Measurements from ENCODE around the gene PRKN.

Gene PRKN

DNA sequence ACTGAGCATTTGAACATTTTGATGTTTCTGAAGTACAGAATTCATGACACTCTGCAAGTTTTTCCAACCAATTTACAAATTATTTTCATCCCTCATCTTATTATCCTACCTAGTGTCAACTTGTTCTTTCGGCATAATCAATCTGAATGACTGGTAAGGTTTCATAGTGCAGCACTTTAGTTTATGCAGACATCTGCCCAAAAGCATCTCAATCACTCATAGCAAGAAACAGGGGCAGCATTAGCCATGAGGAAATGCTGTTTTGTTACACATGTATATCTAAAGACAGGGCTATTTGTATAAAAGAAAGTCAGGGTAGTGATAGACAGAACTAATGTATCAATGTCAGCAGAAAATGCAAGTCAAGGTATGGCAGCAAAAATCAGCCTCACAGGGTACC, 1075.6 kb downstream of the PRKN start:
- H3K4me1 ChIP-seq (ENCODE audit: control insufficient read depth, insufficient read depth, low read length, poor library complexity, severe bottlenecking) = no peaks in the 10 kb centered on the region
- H3K9me3 ChIP-seq (ENCODE audit: control insufficient read depth, low read length) = no peaks in the 10 kb centered on the region
- no peak overlapping the region for H3K27ac ChIP-seq (ENCODE audit: insufficient read depth, low read length, poor library complexity, severe bottlenecking)
- H3K36me3 ChIP-seq (ENCODE audit: control insufficient read depth, insufficient read depth, low read length) = no peaks in the 10 kb centered on the region
- DNase-seq = no peak
- no peak overlapping the region for H3K4me3 ChIP-seq (ENCODE audit: insufficient read depth, low read depth, low read length, poor library complexity, severe bottlenecking)
- H3K27me3 ChIP-seq (replicated peaks; ENCODE audit: control insufficient read depth, insufficient read depth, low read length, poor library complexity, severe bottlenecking) = no peaks in the 10 kb centered on the region

DNA sequence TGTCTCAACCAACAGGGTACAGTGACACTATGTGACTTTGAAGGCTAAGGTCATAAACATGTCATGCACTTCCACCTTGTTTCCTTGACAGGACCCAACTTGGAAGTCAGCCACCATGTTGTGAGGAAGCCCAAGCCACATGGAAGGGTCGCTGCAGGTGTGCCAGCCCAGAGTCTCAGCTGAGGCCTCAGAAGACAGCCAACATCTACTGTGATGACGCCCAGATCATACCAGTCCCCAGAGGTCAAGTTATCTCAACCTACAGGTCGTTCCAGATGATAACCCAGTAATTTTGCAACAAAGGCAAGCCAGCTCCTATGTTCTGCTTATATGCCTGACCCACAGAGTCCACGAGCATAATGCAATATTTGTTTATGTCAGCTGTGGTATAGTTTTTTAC, 1077.7 kb downstream of the PRKN start:
- H3K27me3 ChIP-seq (replicated peaks; ENCODE audit: control insufficient read depth, insufficient read depth, low read length, poor library complexity, severe bottlenecking) = no peaks in the 10 kb centered on the region
- H3K4me3 ChIP-seq (ENCODE audit: insufficient read depth, low read depth, low read length, poor library complexity, severe bottlenecking) = no peak overlapping the region
- H3K4me1 ChIP-seq (ENCODE audit: control insufficient read depth, insufficient read depth, low read length, poor library complexity, severe bottlenecking) = no peaks in the 10 kb centered on the region
- no peaks in the 10 kb centered on the region for H3K36me3 ChIP-seq (ENCODE audit: control insufficient read depth, insufficient read depth, low read length)
- H3K27ac ChIP-seq (ENCODE audit: insufficient read depth, low read length, poor library complexity, severe bottlenecking) = no peak overlapping the region
- H3K9me3 ChIP-seq (ENCODE audit: control insufficient read depth, low read length) = no peaks in the 10 kb centered on the region
- DNase-seq = no peak

DNA sequence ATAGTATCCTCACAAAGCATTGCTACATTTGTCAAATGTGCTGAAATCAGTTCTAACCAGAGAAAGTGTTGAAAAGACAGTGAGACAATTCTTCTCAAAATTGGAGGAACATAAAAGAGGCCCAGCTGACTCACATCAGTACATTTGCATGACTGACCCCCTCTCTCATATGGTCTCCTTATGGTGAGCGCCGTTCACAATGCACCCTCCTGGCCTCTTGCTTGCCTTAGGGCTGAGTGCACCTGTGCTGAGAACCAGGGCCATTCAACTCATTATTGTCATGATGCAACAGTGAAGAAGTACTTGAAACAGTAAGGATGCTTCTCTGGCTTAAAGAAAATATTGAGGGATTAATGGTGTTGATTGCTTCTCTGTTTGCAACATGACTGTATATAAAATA, 1078.5 kb downstream of the PRKN start:
- DNase-seq = no peak
- H3K4me3 ChIP-seq (ENCODE audit: insufficient read depth, low read depth, low read length, poor library complexity, severe bottlenecking) = no peak overlapping the region
- H3K27me3 ChIP-seq (replicated peaks; ENCODE audit: control insufficient read depth, insufficient read depth, low read length, poor library complexity, severe bottlenecking) = no peaks in the 10 kb centered on the region
- H3K4me1 ChIP-seq (ENCODE audit: control insufficient read depth, insufficient read depth, low read length, poor library complexity, severe bottlenecking) = no peaks in the 10 kb centered on the region
- no peaks in the 10 kb centered on the region for H3K36me3 ChIP-seq (ENCODE audit: control insufficient read depth, insufficient read depth, low read length)
- H3K27ac ChIP-seq (ENCODE audit: insufficient read depth, low read length, poor library complexity, severe bottlenecking) = no peak overlapping the region
- H3K9me3 ChIP-seq (ENCODE audit: control insufficient read depth, low read length) = no peaks in the 10 kb centered on the region

DNA sequence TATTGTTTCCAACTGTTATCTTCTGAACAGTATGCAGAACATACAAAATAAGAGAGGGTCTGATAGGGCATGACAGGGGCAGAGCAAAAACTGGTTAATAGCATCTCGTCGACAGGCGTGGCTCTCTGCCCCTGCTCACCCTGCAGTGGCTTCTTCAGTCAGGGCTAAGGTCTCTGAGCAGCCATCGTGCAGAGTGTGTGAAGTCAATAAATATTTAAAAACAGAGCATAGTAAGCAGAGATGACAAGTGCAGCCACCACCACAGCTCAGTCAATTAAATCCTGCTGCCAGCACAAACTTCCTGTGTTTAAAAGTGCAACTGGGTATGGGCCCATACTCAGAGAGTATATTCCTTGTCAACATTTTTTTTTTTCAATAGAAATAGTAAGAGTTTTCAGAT, 1080.3 kb downstream of the PRKN start:
- DNase-seq = no peak

DNA sequence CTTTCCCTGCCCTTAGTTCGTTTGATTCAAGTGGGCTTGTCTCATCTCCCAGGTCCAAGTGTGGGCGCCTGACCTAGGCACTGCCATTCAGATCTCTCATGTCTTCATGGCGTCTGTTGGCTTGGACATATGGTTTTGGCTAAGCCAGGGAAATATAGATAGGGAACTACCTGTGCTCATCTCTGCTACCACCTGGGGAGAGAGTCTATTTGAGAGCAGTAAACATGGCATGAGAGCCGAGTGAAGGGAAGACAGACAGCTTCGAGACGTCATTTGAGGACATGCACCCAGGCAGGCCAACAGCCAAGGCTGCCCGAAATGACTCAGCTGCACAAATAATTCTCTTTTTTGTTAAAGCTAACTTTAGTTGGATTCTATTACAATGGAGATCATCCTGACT, 1083.0 kb downstream of the PRKN start:
- H3K4me3 ChIP-seq (ENCODE audit: insufficient read depth, low read depth, low read length, poor library complexity, severe bottlenecking) = no peak overlapping the region
- no peaks in the 10 kb centered on the region for H3K9me3 ChIP-seq (ENCODE audit: control insufficient read depth, low read length)
- no peak overlapping the region for H3K27ac ChIP-seq (ENCODE audit: insufficient read depth, low read length, poor library complexity, severe bottlenecking)
- no peaks in the 10 kb centered on the region for H3K36me3 ChIP-seq (ENCODE audit: control insufficient read depth, insufficient read depth, low read length)
- H3K27me3 ChIP-seq (replicated peaks; ENCODE audit: control insufficient read depth, insufficient read depth, low read length, poor library complexity, severe bottlenecking) = no peaks in the 10 kb centered on the region
- H3K4me1 ChIP-seq (ENCODE audit: control insufficient read depth, insufficient read depth, low read length, poor library complexity, severe bottlenecking) = no peaks in the 10 kb centered on the region
- no peak for DNase-seq

More for the DNA sequence above, 1080.3 kb downstream of the PRKN start:
- no peaks in the 10 kb centered on the region for H3K36me3 ChIP-seq (ENCODE audit: control insufficient read depth, insufficient read depth, low read length)
- H3K4me1 ChIP-seq (ENCODE audit: control insufficient read depth, insufficient read depth, low read length, poor library complexity, severe bottlenecking) = no peaks in the 10 kb centered on the region
- no peak overlapping the region for H3K4me3 ChIP-seq (ENCODE audit: insufficient read depth, low read depth, low read length, poor library complexity, severe bottlenecking)
- no peaks in the 10 kb centered on the region for H3K27me3 ChIP-seq (replicated peaks; ENCODE audit: control insufficient read depth, insufficient read depth, low read length, poor library complexity, severe bottlenecking)
- H3K9me3 ChIP-seq (ENCODE audit: control insufficient read depth, low read length) = no peaks in the 10 kb centered on the region
- no peak overlapping the region for H3K27ac ChIP-seq (ENCODE audit: insufficient read depth, low read length, poor library complexity, severe bottlenecking)

DNA sequence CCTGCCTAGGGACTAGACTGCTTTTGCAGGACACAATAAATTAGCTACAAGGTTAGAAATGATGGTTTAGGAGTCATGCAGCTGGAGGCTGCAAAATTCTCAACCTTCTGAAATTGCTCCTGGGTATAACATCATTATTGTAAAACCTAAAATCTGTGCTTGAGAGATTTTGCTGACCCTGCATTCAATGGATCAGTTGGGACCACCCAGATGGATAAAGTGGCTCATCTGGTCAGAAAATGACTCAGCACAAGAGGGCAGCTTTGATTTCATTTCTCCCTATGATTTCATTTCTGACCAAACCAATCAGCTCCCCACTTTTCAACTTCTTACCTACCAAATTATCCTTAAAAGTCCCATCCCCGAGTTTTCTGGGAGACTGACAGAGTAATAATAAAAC, 1086.4 kb downstream of the PRKN start:
- no peaks in the 10 kb centered on the region for H3K27me3 ChIP-seq (replicated peaks; ENCODE audit: control insufficient read depth, insufficient read depth, low read length, poor library complexity, severe bottlenecking)
- H3K4me1 ChIP-seq (ENCODE audit: control insufficient read depth, insufficient read depth, low read length, poor library complexity, severe bottlenecking) = no peaks in the 10 kb centered on the region
- H3K36me3 ChIP-seq (ENCODE audit: control insufficient read depth, insufficient read depth, low read length) = no peaks in the 10 kb centered on the region
- DNase-seq = no peak
- H3K9me3 ChIP-seq (ENCODE audit: control insufficient read depth, low read length) = no peaks in the 10 kb centered on the region
- no peak overlapping the region for H3K4me3 ChIP-seq (ENCODE audit: insufficient read depth, low read depth, low read length, poor library complexity, severe bottlenecking)
- H3K27ac ChIP-seq (ENCODE audit: insufficient read depth, low read length, poor library complexity, severe bottlenecking) = no peak overlapping the region

DNA sequence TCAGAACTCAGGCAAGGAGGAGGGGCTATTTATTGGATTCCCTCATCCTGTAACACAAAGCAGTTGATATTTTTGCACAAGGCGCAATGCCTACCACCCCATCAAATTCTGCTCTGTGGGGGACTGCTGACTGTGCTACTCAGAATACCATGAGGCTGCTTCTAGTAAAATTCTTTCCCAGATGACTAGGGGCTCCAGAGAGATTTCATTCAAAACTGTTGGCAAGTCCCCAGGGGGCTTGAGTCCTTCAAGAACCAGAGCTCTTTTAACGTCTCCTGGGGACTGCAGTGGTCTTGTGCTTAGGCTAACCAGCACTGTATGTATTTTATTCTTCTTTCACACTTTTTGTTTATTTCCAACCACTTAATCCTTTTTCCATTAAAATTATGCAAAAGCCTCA, 1087.8 kb downstream of the PRKN start:
- Histone ChIP-seq H3K27ac (ENCODE audit: insufficient read depth, low read length, poor library complexity, severe bottlenecking) (no peak overlapping the region), H3K4me3 (ENCODE audit: insufficient read depth, low read depth, low read length, poor library complexity, severe bottlenecking) (no peak overlapping the region), H3K27me3 (replicated peaks; ENCODE audit: control insufficient read depth, insufficient read depth, low read length, poor library complexity, severe bottlenecking) (no peaks in the 10 kb centered on the region), H3K9me3 (ENCODE audit: control insufficient read depth, low read length) (no peaks in the 10 kb centered on the region), H3K36me3 (ENCODE audit: control insufficient read depth, insufficient read depth, low read length) (no peaks in the 10 kb centered on the region), H3K4me1 (ENCODE audit: control insufficient read depth, insufficient read depth, low read length, poor library complexity, severe bottlenecking) (no peaks in the 10 kb centered on the region)
- DNase-seq = no peak

DNA sequence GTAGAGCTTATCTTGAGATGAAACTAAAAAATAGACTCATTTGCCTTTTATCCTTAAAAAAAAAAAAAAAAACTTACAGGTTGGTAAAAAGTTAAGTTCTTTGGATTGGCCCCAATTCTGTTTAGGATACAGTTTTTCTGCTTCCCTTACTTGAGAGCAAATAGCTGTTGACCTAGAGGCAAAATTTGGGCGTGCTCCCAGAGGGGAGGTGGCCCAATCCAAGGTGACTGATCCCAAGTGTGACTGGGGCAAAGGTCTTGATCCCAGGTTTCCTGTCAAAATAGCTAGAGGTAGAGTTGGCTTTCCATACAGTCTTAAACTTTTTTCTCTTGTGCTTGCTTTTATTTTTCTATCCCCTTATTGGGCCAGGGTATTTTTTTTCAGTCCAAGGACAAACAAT, 1089.9 kb downstream of the PRKN start:
- Histone ChIP-seq H3K4me3 (ENCODE audit: insufficient read depth, low read depth, low read length, poor library complexity, severe bottlenecking) (no peak overlapping the region), H3K27ac (ENCODE audit: insufficient read depth, low read length, poor library complexity, severe bottlenecking) (no peak overlapping the region), H3K27me3 (replicated peaks; ENCODE audit: control insufficient read depth, insufficient read depth, low read length, poor library complexity, severe bottlenecking) (no peaks in the 10 kb centered on the region), H3K9me3 (ENCODE audit: control insufficient read depth, low read length) (no peaks in the 10 kb centered on the region), H3K4me1 (ENCODE audit: control insufficient read depth, insufficient read depth, low read length, poor library complexity, severe bottlenecking) (no peaks in the 10 kb centered on the region), H3K36me3 (ENCODE audit: control insufficient read depth, insufficient read depth, low read length) (no peaks in the 10 kb centered on the region)
- no peak for DNase-seq

DNA sequence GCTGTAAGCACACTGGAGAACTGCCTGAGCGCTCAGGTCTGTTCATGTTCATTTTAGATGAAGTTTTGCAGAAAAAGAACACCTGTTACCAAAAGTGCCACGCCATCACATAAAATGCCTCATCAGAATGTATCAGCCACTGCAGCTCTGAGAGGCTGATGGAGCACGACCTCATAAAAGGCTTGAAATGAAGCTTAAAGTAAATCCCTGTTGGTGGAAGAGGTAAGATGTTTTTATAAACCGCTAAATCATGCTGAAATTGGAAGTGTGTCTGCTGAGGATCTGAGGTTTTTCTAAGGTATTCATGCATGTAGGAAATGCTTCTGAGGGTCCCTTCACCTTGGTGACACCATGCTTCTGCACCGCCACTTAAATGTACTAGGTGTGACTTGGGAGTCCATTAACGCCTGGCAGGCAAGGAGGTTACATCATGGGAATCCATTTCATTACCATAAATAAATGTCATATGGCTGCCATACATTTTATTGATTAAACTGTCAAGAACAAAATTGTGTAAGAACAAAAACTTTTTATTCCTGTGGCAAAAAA, 1090.6 kb downstream of the PRKN start:
- no peak for DNase-seq
- no peak overlapping the region for H3K27ac ChIP-seq (ENCODE audit: insufficient read depth, low read length, poor library complexity, severe bottlenecking)
- no peak overlapping the region for H3K4me3 ChIP-seq (ENCODE audit: insufficient read depth, low read depth, low read length, poor library complexity, severe bottlenecking)
- H3K9me3 ChIP-seq (ENCODE audit: control insufficient read depth, low read length) = no peaks in the 10 kb centered on the region
- H3K36me3 ChIP-seq (ENCODE audit: control insufficient read depth, insufficient read depth, low read length) = no peaks in the 10 kb centered on the region
- no peaks in the 10 kb centered on the region for H3K4me1 ChIP-seq (ENCODE audit: control insufficient read depth, insufficient read depth, low read length, poor library complexity, severe bottlenecking)
- H3K27me3 ChIP-seq (replicated peaks; ENCODE audit: control insufficient read depth, insufficient read depth, low read length, poor library complexity, severe bottlenecking) = no peaks in the 10 kb centered on the region

DNA sequence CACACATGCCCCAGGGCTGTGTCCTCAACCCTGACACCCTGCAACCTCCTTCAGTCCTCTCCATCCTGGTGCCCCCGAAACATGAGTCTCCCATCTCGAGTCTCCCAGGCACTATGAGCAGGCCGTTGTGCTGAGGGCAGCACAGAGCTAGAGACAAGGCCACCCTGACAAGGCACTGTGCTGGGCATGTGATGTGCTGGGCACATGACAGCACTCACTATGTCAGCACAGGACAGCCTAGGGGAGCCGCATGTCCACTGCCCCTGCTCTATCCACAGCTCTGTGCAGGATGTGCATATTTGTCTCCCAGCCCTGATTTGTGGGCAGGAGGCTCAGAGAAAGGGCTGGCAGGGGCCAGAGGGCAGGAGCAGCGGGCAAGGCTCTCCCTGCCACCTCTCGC, 1091.6 kb downstream of the PRKN start:
- no peak overlapping the region for H3K27ac ChIP-seq (ENCODE audit: insufficient read depth, low read length, poor library complexity, severe bottlenecking)
- H3K4me1 ChIP-seq (ENCODE audit: control insufficient read depth, insufficient read depth, low read length, poor library complexity, severe bottlenecking) = no peaks in the 10 kb centered on the region
- H3K9me3 ChIP-seq (ENCODE audit: control insufficient read depth, low read length) = no peaks in the 10 kb centered on the region
- no peaks in the 10 kb centered on the region for H3K36me3 ChIP-seq (ENCODE audit: control insufficient read depth, insufficient read depth, low read length)
- H3K27me3 ChIP-seq (replicated peaks; ENCODE audit: control insufficient read depth, insufficient read depth, low read length, poor library complexity, severe bottlenecking) = no peaks in the 10 kb centered on the region
- DNase-seq = no peak
- H3K4me3 ChIP-seq (ENCODE audit: insufficient read depth, low read depth, low read length, poor library complexity, severe bottlenecking) = no peak overlapping the region

DNA sequence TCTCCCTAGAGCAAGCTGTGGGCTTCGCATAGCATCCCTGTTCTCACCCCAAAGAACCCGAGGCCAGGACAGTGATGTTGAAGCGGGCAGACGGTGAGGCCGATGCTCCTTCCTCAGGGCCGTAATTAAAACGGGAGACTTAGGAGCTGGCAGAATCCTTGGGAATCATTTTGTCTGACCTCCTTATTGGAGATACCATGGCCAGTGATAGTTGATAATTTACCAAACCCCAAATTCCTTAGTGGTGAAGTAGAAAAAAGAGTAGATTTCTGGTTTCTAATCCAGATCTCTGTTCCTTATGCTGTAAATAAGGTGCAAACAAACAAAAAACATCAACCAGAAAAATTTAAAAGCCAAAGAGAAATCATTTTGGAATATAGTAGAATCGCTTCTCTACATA, 1092.7 kb downstream of the PRKN start:
- Histone ChIP-seq H3K9me3 (ENCODE audit: control insufficient read depth, low read length) (no peaks in the 10 kb centered on the region), H3K4me1 (ENCODE audit: control insufficient read depth, insufficient read depth, low read length, poor library complexity, severe bottlenecking) (no peaks in the 10 kb centered on the region), H3K27ac (ENCODE audit: insufficient read depth, low read length, poor library complexity, severe bottlenecking) (no peak overlapping the region), H3K4me3 (ENCODE audit: insufficient read depth, low read depth, low read length, poor library complexity, severe bottlenecking) (no peak overlapping the region), H3K36me3 (ENCODE audit: control insufficient read depth, insufficient read depth, low read length) (no peaks in the 10 kb centered on the region), H3K27me3 (replicated peaks; ENCODE audit: control insufficient read depth, insufficient read depth, low read length, poor library complexity, severe bottlenecking) (no peaks in the 10 kb centered on the region)
- no peak for DNase-seq

All from effector memory CD4-positive, alpha-beta T cell (primary cell).